ENCODE data around the gene CELF6.

- TF ChIP-seq CTCF (IDR thresholded peaks at IDR 0.05) (no peak), RAD21 (IDR thresholded peaks at IDR 0.05; ENCODE audit: low read length) (no peak), MAX (IDR thresholded peaks at IDR 0.05; ENCODE audit: low read depth) (no peak), RFX5 (IDR thresholded peaks at IDR 0.05; ENCODE audit: low read length) (no peak)
These were observed 45.9 kb upstream of the CELF6 start for GRCh38 chr15:72365844-72366243.
